A673 (cell line): ENCODE measurements around the gene SRCIN1.

ENCODE experiments used
- EZH2 ChIP-seq: fragments of 200-600 bp; sonication (generic); IDR thresholded peaks from 2 replicates; pipeline ENCODE4 v1.6.1; 2017; ENCODE audit warnings: borderline replicate concordance, low read depth, mild to moderate bottlenecking, mixed read lengths, antibody characterized with exemption, low read length; ENCODE audit not compliant: poor library complexity, severe bottlenecking
- TF ChIP-seq, protein P1 (sequence below): fragments of 300-800, 200-600 bp; sonication (generic); conservative IDR thresholded peaks from 2 replicates; pipeline ENCODE4 v1.5.1; 2017; ENCODE audit warnings: low read depth, mild to moderate bottlenecking, antibody characterized with exemption, low read length, moderate library complexity, mixed read lengths

DNA sequence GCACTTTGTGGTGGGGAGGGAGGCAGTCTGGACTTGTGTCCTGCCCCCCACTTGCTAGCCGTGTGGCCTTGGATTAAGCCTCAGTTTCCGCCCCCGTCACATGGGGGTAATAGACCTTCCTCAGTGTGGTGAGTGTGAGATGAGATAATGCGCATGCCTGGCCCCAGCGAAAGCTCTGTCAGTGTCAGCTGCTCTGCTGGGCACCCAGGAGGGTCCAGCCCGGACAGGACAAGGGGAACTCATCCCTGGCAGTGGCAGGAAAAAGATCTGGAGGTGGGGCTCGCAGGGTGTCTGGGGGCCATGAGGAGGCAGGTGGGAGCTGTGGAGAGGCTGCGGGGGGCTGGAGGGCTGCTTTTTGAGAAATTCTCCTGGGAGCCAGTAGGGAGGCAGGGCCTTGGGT is 63.5 kb downstream of the SRCIN1 start:
- TF ChIP-seq, protein P1, sequence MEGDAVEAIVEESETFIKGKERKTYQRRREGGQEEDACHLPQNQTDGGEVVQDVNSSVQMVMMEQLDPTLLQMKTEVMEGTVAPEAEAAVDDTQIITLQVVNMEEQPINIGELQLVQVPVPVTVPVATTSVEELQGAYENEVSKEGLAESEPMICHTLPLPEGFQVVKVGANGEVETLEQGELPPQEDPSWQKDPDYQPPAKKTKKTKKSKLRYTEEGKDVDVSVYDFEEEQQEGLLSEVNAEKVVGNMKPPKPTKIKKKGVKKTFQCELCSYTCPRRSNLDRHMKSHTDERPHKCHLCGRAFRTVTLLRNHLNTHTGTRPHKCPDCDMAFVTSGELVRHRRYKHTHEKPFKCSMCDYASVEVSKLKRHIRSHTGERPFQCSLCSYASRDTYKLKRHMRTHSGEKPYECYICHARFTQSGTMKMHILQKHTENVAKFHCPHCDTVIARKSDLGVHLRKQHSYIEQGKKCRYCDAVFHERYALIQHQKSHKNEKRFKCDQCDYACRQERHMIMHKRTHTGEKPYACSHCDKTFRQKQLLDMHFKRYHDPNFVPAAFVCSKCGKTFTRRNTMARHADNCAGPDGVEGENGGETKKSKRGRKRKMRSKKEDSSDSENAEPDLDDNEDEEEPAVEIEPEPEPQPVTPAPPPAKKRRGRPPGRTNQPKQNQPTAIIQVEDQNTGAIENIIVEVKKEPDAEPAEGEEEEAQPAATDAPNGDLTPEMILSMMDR = no peak
- TF ChIP-seq EZH2 = no peak
